ENCODE measurements around the gene CXCL16. TPM values are rescaled to one million over a fixed set of nuclear protein-coding genes. Genes with fewer than 3 reads are reported as not detected.

The CXCL16 gene
- polyA plus RNA-seq, 1 experiment = 2.4 TPM

- H3K9me3 ChIP-seq (ENCODE audit: control insufficient read depth, insufficient read depth, low read length) = peaks cover 5% of the 10 kb centered on the region; the same call in 1 of the 2 replicates
- H3K27me3 ChIP-seq (ENCODE audit: control insufficient read depth, insufficient read depth, low read length) = peaks cover 16% of the 10 kb centered on the region
- no peak overlapping the region for H3K4me3 ChIP-seq (ENCODE audit: low read depth, low read length)
- POLR2A ChIA-PET = interaction anchor here (0.8 to 1.0 kb wide), 2 partner anchors 25 to 58 kb away, joined by 3 to 5 read pairs; no protein-coding TSS in a partner anchor
- DNase-seq (ENCODE audit: low read depth, low spot score) = no peak
- CTCF ChIA-PET = interaction anchor here (0.7 kb wide), 1 partner anchor 25 kb away, joined by 3 read pairs; the partner anchor contains the start of gene ARRB2
- H3K27ac ChIP-seq (ENCODE audit: low read depth, low read length) = no peak overlapping the region
- no peak for TF ChIP-seq CTCF (IDR thresholded peaks at IDR 0.05; ENCODE audit: low read depth, low read length)
Measured at GRCh38 chr17:4734857-4735475, 4.8 kb downstream of the CXCL16 start.

GRCh38 chr17:4733073-4733531, 6.6 kb downstream of the CXCL16 start:
- Histone ChIP-seq H3K9me3 (ENCODE audit: control insufficient read depth, insufficient read depth, low read length) (no peaks in the 10 kb centered on the region), H3K27me3 (ENCODE audit: control insufficient read depth, insufficient read depth, low read length) (peaks cover 4% of the 10 kb centered on the region), H3K4me3 (ENCODE audit: low read depth, low read length) (no peak overlapping the region), H3K27ac (ENCODE audit: low read depth, low read length) (no peak overlapping the region)
- no peak for DNase-seq (ENCODE audit: low read depth, low spot score)
- ChIA-PET POLR2A (no interaction called here), CTCF (interaction anchor here (1.2 kb wide), 1 partner anchor 170 kb away, joined by 3 read pairs; the partner anchor contains the start of gene CHRNE)
- TF ChIP-seq CTCF (IDR thresholded peaks at IDR 0.05; ENCODE audit: low read depth, low read length) = no peak

GRCh38 chr17:4728124-4728523, 11.6 kb downstream of the CXCL16 start:
- POLR2A ChIA-PET = no interaction called here

GRCh38 chr17:4725646-4726310, 13.9 kb downstream of the CXCL16 start:
- DNase-seq (ENCODE audit: low read depth, low spot score) = no peak
- H3K4me3 ChIP-seq (ENCODE audit: low read depth, low read length) = no peak overlapping the region
- POLR2A ChIA-PET = no interaction called here
- peaks cover 12% of the 10 kb centered on the region for H3K27me3 ChIP-seq (ENCODE audit: control insufficient read depth, insufficient read depth, low read length)
- TF ChIP-seq CTCF (IDR thresholded peaks at IDR 0.05; ENCODE audit: low read depth, low read length) = no peak
- H3K9me3 ChIP-seq (ENCODE audit: control insufficient read depth, insufficient read depth, low read length) = no peaks in the 10 kb centered on the region
- H3K27ac ChIP-seq (ENCODE audit: low read depth, low read length) = no peak overlapping the region
- CTCF ChIA-PET = no interaction called here

More at GRCh38 chr17:4728124-4728523, 11.6 kb downstream of the CXCL16 start:
- DNase-seq (ENCODE audit: low read depth, low spot score) = no peak
- Histone ChIP-seq H3K27ac (ENCODE audit: low read depth, low read length) (no peak overlapping the region), H3K27me3 (ENCODE audit: control insufficient read depth, insufficient read depth, low read length) (peaks cover 12% of the 10 kb centered on the region), H3K9me3 (ENCODE audit: control insufficient read depth, insufficient read depth, low read length) (no peaks in the 10 kb centered on the region), H3K4me3 (ENCODE audit: low read depth, low read length) (no peak overlapping the region)
- no peak for TF ChIP-seq CTCF (IDR thresholded peaks at IDR 0.05; ENCODE audit: low read depth, low read length)
- CTCF ChIA-PET = interaction anchor here (0.7 kb wide), 1 partner anchor 62 kb away, joined by 6 read pairs; no protein-coding TSS in a partner anchor

- Histone ChIP-seq H3K4me3 (ENCODE audit: low read depth, low read length) (no peak overlapping the region), H3K27ac (ENCODE audit: low read depth, low read length) (no peak overlapping the region), H3K9me3 (ENCODE audit: control insufficient read depth, insufficient read depth, low read length) (peaks cover 5% of the 10 kb centered on the region; the same call in 1 of the 2 replicates), H3K27me3 (ENCODE audit: control insufficient read depth, insufficient read depth, low read length) (peaks cover 12% of the 10 kb centered on the region)
- no peak for TF ChIP-seq CTCF (IDR thresholded peaks at IDR 0.05; ENCODE audit: low read depth, low read length)
- ChIA-PET POLR2A (no interaction called here), CTCF (interaction anchor here (0.6 kb wide), 2 partner anchors 62 to 158 kb away, joined by 5 to 8 read pairs; no protein-coding TSS in a partner anchor)
- no peak for DNase-seq (ENCODE audit: low read depth, low spot score)
Measured at GRCh38 chr17:4724650-4725049, 15.1 kb downstream of the CXCL16 start.

Data from AG04450 (cell line).